Measurements from ENCODE around the gene DRAP1. TPM values are rescaled to one million over a fixed set of nuclear protein-coding genes. Genes with fewer than 3 reads are reported as not detected.
A peak's percentile ranks its signal among the peaks of the same experiment; 100 is the strongest.
"Not testable (repeated sequence)": the region's sequence is repeated elsewhere in the genome, so short reads cannot be mapped to it uniquely, and the experiment has no call there.

Gene DRAP1
- polyA plus RNA-seq, 4 donors: 73.3 to 131 (median 95.7) TPM

- no peak for DNase-seq (ENCODE audit: low read depth in 4 of 4, low spot score in 2 of 4)
Observed at GRCh38 chr11:65885808-65886536, 33.3 kb upstream of the DRAP1 start.

DNA sequence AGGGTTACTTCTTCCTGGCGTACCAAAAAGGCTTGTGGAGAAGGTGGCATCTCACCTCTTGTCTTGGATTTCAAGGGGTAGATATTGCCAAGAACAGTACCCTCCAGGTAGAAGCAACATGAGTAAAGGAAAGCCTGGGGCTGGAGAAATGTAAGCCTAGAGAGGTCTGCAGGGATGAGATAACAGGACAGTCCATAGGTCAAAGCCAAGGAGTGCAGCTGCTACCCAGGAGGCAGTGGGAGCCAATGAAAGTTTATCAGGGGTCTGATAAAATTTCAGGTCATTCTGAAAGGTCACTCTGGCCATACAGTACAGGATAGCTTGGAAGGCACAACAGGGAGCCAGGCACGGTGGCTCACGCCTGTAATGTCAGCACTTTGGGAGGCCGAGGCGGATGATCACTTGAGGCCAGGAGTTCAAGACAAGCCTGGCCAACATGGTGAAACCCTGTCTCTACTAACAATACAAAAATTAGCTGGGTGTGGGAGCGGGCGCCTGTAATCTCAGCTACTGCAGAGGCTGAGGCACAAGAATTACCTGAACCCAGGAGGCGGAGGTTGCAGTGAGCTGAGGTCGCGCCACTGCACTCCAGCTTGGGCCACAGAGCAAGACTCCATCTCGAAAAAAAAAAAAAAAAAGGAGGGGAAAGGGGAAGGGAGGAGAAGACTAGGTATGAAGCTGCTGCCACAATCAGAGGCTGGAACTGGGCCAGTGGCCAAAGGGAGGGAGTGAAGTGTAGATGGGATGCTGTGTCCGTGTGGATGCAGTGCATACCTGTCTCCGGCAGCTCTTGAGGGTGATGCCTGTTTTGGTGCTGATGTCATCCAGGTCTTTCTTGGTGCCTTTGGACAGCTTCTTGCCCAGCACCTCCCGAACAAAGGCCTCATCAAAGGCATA, 32.2 kb upstream of the DRAP1 start:
- no peak for DNase-seq (ENCODE audit: low read depth in 4 of 4, low spot score in 2 of 4)

DNA sequence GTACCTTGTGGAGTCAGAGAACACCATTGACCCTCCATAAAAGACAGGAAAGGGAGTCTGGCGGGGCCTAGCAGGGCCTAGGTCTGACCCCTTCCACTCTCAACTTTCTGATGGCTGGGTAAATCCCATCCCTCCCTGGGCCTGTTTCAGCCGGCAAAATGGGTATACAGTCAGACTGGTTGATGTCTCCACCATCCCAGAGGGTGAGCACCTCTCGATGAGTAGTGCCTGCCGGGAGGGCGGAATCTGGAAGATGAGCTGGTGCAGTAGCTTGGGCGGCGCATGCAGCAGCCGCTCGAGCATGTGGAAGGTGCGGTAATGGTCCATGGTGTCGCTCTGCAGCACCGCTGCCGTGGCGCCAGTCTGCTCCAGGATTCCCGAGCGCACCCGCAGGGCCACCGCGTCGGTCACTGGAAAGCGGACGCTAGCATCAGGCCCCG, 31.5 kb upstream of the DRAP1 start:
- no peak for DNase-seq (ENCODE audit: low read depth in 4 of 4, low spot score in 2 of 4)

GRCh38 chr11:65888163-65888814, 30.9 kb upstream of the DRAP1 start, which contains the start of gene FIBP:
Gene FIBP, minus strand, starts transcription at chr11:65888471. Its CDS starts 53 bp downstream, at chr11:65888418.
- DNase-seq (ENCODE audit: low read depth in 4 of 4, low spot score in 2 of 4): peak; percentile 86 to 94 (median 92)

DNA sequence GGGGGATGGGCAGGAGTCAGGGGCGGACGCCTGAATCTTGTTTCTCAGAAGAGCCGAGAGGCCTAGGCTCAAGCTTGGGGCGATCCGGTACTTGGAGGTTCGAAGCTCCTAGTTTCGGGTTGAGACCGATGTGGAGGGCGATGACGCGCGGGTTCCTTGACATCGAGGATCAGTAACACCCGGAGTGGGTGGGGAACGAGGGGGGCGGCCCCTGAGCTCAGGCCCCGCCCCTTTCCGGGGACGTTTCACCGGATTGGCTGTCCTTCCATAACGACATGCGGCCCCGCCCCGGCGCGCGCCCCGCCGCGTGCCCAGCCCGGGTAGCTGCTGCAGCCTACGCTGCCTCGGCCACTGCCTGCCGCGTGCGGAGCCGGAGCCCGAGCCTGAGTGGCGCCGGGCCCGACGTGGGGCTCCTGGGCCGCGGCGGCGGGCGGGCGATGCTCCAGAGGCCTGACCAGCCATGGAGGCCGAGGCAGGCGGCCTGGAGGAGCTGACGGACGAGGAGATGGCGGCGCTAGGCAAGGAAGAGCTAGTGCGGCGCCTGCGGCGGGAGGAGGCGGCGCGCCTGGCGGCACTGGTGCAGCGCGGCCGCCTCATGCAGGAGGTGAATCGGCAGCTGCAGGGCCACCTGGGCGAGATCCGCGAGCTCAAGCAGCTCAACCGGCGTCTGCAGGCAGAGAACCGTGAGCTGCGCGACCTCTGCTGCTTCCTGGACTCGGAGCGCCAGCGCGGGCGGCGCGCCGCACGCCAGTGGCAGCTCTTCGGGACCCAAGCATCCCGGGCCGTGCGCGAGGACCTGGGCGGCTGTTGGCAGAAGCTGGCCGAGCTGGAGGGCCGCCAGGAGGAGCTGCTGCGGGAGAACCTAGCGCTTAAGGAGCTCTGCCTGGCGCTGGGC, 28.7 kb upstream of the DRAP1 start, which contains the start of gene CCDC85B:
Gene CCDC85B, plus strand, starts transcription at position 350 of the 895 bp plus-strand sequence. Its CDS starts 111 bp downstream, at position 461.
- DNase-seq (ENCODE audit: low read depth in 4 of 4, low spot score in 2 of 4): peak; percentile 79 to 93 (median 91)

- no peak for DNase-seq (ENCODE audit: low read depth in 4 of 4, low spot score in 2 of 4)
Observed at GRCh38 chr11:65891219-65892136, 27.7 kb upstream of the DRAP1 start.

GRCh38 chr11:65892137-65892540, 27.1 kb upstream of the DRAP1 start:
- DNase-seq (ENCODE audit: low read depth in 4 of 4, low spot score in 2 of 4): not testable (repeated sequence)

DNA sequence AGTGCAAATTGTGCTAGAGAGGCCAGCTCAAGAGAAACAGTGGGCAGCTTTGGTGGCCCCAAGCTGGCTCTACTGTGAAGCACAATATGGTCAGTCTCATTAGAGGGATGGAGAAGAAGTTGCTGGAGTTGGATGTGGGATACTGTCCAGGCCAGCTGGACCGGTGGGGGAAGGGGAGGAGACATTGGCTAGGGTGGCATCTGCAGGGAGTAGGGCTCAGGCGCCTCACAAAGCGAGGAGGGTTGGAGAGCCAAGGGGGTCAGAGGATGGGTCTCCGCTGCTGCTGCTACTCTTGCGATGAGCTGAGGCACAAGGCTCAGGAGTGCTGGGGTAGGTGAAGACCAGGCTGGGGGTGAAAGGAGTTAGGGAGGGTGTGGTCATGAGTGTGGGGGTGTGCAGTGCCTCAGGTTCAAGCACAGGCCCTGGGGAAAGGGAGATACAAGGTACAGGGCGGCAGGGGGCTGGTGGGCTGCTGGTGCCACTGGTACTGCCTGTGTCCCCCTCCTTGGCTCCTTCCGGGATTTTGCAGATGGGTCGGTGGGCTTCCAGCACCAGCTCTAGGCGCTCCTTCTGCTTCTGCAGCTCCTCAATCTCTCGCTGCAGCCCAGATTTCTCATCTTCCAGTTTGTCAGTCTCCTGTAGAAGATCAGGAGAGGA, 26.4 kb upstream of the DRAP1 start:
- DNase-seq (ENCODE audit: low read depth in 4 of 4, low spot score in 2 of 4): no peak

- no peak for DNase-seq (ENCODE audit: low read depth in 4 of 4, low spot score in 2 of 4)
Observed at GRCh38 chr11:65894034-65894591, 25.1 kb upstream of the DRAP1 start.

DNA sequence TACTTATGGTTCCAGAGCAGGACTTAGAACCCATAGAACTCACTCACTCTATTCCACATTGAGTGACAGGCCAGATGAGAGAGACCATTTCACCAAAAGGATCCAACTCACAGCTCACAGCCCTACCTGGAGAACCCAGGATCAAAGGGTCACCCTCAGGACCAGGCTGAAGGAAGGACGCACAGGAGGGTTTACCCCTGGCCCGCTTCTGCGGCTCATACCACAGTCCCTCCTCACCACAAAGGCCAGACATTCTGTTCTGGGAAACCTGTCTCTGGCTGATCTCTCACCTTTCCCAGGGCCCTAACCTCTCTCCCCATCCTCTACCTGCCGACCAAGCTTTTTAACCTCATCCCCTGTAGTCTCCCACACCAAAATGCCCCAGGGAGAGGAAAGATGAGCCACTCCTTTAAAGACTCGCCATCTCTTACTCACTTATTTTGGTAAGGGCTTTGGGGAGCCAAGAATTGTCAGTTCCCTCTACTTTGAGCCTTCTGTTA, 23.7 kb upstream of the DRAP1 start:
- no peak for DNase-seq (ENCODE audit: low read depth in 4 of 4, low spot score in 2 of 4)

GRCh38 chr11:65896034-65896999, 22.9 kb upstream of the DRAP1 start:
- no peak for DNase-seq (ENCODE audit: low read depth in 4 of 4, low spot score in 2 of 4)

- no peak for DNase-seq (ENCODE audit: low read depth in 4 of 4, low spot score in 2 of 4)
Observed at GRCh38 chr11:65897020-65897471, 22.2 kb upstream of the DRAP1 start.

DNA sequence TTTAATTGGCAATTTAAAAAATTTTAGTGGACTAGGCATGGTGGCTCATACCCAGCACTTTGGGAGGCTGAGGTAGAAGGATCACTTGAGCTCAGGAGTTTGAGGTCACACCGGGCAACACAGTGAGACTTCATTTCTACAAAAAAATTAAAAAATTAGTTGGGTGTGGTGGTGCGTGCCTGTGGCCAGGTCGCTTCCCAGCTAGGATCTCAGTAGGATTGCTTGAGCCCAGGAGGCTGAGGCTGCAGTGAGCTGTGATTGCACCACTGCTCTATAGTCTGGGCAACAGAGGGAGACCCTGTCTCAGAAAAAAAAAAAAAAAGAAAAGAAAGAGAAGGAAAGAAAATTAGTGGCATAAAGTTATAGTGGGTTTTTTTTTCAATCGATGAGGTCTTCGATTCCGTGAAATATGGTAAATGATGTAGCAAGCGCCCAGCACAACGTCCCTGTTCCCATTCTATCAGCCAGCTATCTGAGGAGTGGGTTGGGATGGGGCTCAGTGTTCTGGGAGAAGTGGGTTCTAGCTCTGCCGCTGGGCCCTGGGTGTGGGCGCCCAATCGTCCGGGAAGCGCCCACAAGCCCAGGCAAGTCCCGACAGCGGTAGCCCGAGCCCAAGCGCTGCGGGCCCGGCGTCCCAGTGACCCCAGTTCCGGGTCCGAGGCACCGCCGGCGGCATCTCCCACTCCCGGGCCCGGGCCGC, 20.4 kb upstream of the DRAP1 start:
- no peak for DNase-seq (ENCODE audit: low read depth in 4 of 4, low spot score in 2 of 4)

GRCh38 chr11:65899356-65900124, 19.7 kb upstream of the DRAP1 start:
- no peak for DNase-seq (ENCODE audit: low read depth in 4 of 4, low spot score in 2 of 4)
